WTC11 (cell line): ENCODE data around the gene SDF2. TPM values are rescaled to one million over a fixed set of nuclear protein-coding genes. Genes with fewer than 3 reads are reported as not detected.

Experiments used
- ATAC-seq: fragments of 200-7000 bp; cut with Tn5 transposase; 2 replicates; pipeline ENCODE4 v1.10.0; 2021; ENCODE audit warnings: mild to moderate bottlenecking, moderate library complexity
- CTCF ChIA-PET: fragments of 300-600 bp; sonication (Branson Sonifier 250); formaldehyde crosslinking; loops from one replicate; lab custom pipeline; 2021; ENCODE audit warnings: antibody characterized with exemption; lab: Charles Lee
- POLR2A ChIA-PET: fragments of 350-600 bp; sonication (Branson Sonifier 250); formaldehyde crosslinking; loops from one replicate; lab custom pipeline; 2021; ENCODE audit warnings: antibody characterized with exemption; lab: Charles Lee
- DNase-seq: peaks from one replicate; pipeline ENCODE4 v3.0.0; 2021; ENCODE audit warnings: low spot score
- H3K27ac Mint-ChIP-seq: 2 replicates; pipeline ENCODE4 v1.8.0; 2021; ENCODE audit warnings: mixed read lengths
- H3K27me3 Mint-ChIP-seq: 2 replicates; pipeline ENCODE4 v1.8.0; 2021; ENCODE audit warnings: low read depth, mild to moderate bottlenecking, moderate library complexity, mixed read lengths
- H3K36me3 Mint-ChIP-seq: 2 replicates; pipeline ENCODE4 v1.8.0; 2021; ENCODE audit warnings: mixed read lengths
- H3K4me1 Mint-ChIP-seq: 2 replicates; pipeline ENCODE4 v1.8.0; 2022; ENCODE audit warnings: mixed read lengths
- H3K4me3 Mint-ChIP-seq: 2 replicates; pipeline ENCODE4 v1.8.0; 2021; ENCODE audit warnings: mild to moderate bottlenecking, moderate library complexity, mixed read lengths
- H3K9me3 Mint-ChIP-seq: 2 replicates; pipeline ENCODE4 v1.8.0; 2021; ENCODE audit warnings: mixed read lengths
- ATF2 ChIP-seq: sonication (generic); formaldehyde crosslinking; IDR thresholded peaks from 2 replicates; pipeline ENCODE4 v1.8.1; 2022; ENCODE audit warnings: low read depth, missing genetic modification reagents, borderline replicate concordance
- CTCF ChIP-seq: fragments of 200-600 bp; IDR thresholded peaks from 2 replicates; pipeline ENCODE4 v1.8.0; 2022; ENCODE audit warnings: antibody characterized with exemption
- GABPB1 ChIP-seq: sonication (generic); formaldehyde crosslinking; IDR thresholded peaks from 2 replicates; pipeline ENCODE4 v1.8.1; 2023; ENCODE audit warnings: mild to moderate bottlenecking, missing genetic modification reagents
- GRHL2 ChIP-seq: fragments of 250-450 bp; sonication (Bioruptor Pico); IDR thresholded peaks from 2 replicates; pipeline ENCODE4 v1.8.0; 2022; ENCODE audit warnings: mild to moderate bottlenecking, moderate library complexity; ENCODE audit not compliant: insufficient replicate concordance, severe bottlenecking
- MAX ChIP-seq: sonication (generic); formaldehyde crosslinking; IDR thresholded peaks from 2 replicates; pipeline ENCODE4 v1.8.0; 2022; ENCODE audit warnings: mild to moderate bottlenecking, missing genetic modification reagents
- NFE2L1 ChIP-seq: sonication (generic); formaldehyde crosslinking; IDR thresholded peaks from 2 replicates; pipeline ENCODE4 v1.8.1; 2023; ENCODE audit warnings: missing genetic modification reagents
- NFYB ChIP-seq: sonication (generic); formaldehyde crosslinking; conservative IDR thresholded peaks from 2 replicates; pipeline ENCODE4 v1.8.0; 2022; ENCODE audit warnings: low read depth, missing genetic modification reagents
- NR2C2 ChIP-seq: sonication (generic); formaldehyde crosslinking; IDR thresholded peaks from 2 replicates; pipeline ENCODE4 v1.8.0; 2022; ENCODE audit warnings: mild to moderate bottlenecking, missing genetic modification reagents
- OVOL2 ChIP-seq: fragments of 250-450 bp; sonication (Bioruptor Pico); IDR thresholded peaks from 2 replicates; pipeline ENCODE4 v1.9.0; 2021; ENCODE audit warnings: mild to moderate bottlenecking, borderline replicate concordance
- PREB ChIP-seq: sonication (generic); formaldehyde crosslinking; IDR thresholded peaks from 2 replicates; pipeline ENCODE4 v1.8.1; 2022; ENCODE audit warnings: mild to moderate bottlenecking, missing genetic modification reagents, moderate library complexity, borderline replicate concordance
- PRRX2 ChIP-seq: fragments of 250-450 bp; sonication (Bioruptor Pico); IDR thresholded peaks from 2 replicates; pipeline ENCODE4 v1.8.0; 2021; ENCODE audit warnings: mild to moderate bottlenecking
- TEAD4 ChIP-seq: sonication (generic); formaldehyde crosslinking; IDR thresholded peaks from 2 replicates; pipeline ENCODE4 v1.8.0; 2022; ENCODE audit warnings: mild to moderate bottlenecking, missing genetic modification reagents
- TP53 ChIP-seq: sonication (generic); formaldehyde crosslinking; IDR thresholded peaks from 2 replicates; pipeline ENCODE4 v1.8.1; 2023; ENCODE audit warnings: mild to moderate bottlenecking, missing genetic modification reagents
- ZNF219 ChIP-seq: sonication (generic); formaldehyde crosslinking; IDR thresholded peaks from 2 replicates; pipeline ENCODE4 v1.8.0; 2023; ENCODE audit warnings: missing genetic modification reagents, mild to moderate bottlenecking, borderline replicate concordance
- ZNF416 ChIP-seq: fragments of 250-450 bp; sonication (Bioruptor Pico); IDR thresholded peaks from 2 replicates; pipeline ENCODE4 v1.9.0; 2021; ENCODE audit warnings: mild to moderate bottlenecking, inconsistent platforms
- ZNF532 ChIP-seq: fragments of 250-450 bp; sonication (Bioruptor Pico); IDR thresholded peaks from 2 replicates; pipeline ENCODE4 v1.9.0; 2021; ENCODE audit warnings: mild to moderate bottlenecking, borderline replicate concordance
- total RNA-seq: library from RNA; stranded (reverse); gene quantifications from 3 replicates; pipeline ENCODE4 v1.2.3, GENCODE V29; 2021
- TF ChIP-seq, protein P1 (sequence below): fragments of 250-450 bp; sonication (Bioruptor Pico); IDR thresholded peaks from 2 replicates; pipeline ENCODE4 v1.9.0; 2021; ENCODE audit warnings: moderate library complexity, mild to moderate bottlenecking, inconsistent platforms, borderline replicate concordance
- TF ChIP-seq, protein P2 (sequence below): sonication (generic); formaldehyde crosslinking; IDR thresholded peaks from 2 replicates; pipeline ENCODE4 v1.8.1; 2023; ENCODE audit warnings: mild to moderate bottlenecking, missing genetic modification reagents, moderate library complexity
- TF ChIP-seq, protein P3 (sequence below): fragments of 250-450 bp; sonication (Bioruptor Pico); IDR thresholded peaks from 2 replicates; pipeline ENCODE4 v2.1.2; 2022; ENCODE audit warnings: mild to moderate bottlenecking, moderate library complexity
- TF ChIP-seq, protein P4 (sequence below): fragments of 250-450 bp; sonication (Bioruptor Pico); conservative IDR thresholded peaks from 2 replicates; pipeline ENCODE4 v1.9.0; 2021; ENCODE audit warnings: mild to moderate bottlenecking

The SDF2 gene
- total RNA-seq, 1 experiment from 2014 or later = 49.4 TPM

GRCh38 chr17:28693869-28694268 is 32.2 kb upstream of the SDF2 start:
- H3K36me3 Mint-ChIP-seq = peaks cover 81% of the 10 kb centered on the region
- no peak overlapping the region; the same call in 1 of the 2 replicates for H3K27ac Mint-ChIP-seq
- H3K4me1 Mint-ChIP-seq = no peaks in the 10 kb centered on the region
- H3K9me3 Mint-ChIP-seq = no peaks in the 10 kb centered on the region
- ChIA-PET CTCF (no interaction called here), POLR2A (no interaction called here)
- H3K4me3 Mint-ChIP-seq = no peak overlapping the region
- DNase-seq (no peak), ATAC-seq (no peak)
- TF ChIP-seq TP53 (CRISPR knock-in tag) = no peak
- TF ChIP-seq, protein P1, sequence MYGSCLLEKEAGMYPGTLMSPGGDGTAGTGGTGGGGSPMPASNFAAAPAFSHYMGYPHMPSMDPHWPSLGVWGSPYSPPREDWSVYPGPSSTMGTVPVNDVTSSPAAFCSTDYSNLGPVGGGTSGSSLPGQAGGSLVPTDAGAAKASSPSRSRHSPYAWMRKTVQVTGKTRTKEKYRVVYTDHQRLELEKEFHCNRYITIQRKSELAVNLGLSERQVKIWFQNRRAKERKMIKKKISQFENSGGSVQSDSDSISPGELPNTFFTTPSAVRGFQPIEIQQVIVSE = no peak
- no peak for TF ChIP-seq NFE2L1 (CRISPR knock-in tag)
- no peak for TF ChIP-seq GRHL2 (CRISPR knock-in tag)
- TF ChIP-seq ZNF532 = no peak
- no peak for TF ChIP-seq PREB (CRISPR knock-in tag)
- TF ChIP-seq NR2C2 = no peak
- TF ChIP-seq, protein P2, sequence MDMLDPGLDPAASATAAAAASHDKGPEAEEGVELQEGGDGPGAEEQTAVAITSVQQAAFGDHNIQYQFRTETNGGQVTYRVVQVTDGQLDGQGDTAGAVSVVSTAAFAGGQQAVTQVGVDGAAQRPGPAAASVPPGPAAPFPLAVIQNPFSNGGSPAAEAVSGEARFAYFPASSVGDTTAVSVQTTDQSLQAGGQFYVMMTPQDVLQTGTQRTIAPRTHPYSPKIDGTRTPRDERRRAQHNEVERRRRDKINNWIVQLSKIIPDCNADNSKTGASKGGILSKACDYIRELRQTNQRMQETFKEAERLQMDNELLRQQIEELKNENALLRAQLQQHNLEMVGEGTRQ (CRISPR knock-in tag) = no peak
- TF ChIP-seq, protein P3, sequence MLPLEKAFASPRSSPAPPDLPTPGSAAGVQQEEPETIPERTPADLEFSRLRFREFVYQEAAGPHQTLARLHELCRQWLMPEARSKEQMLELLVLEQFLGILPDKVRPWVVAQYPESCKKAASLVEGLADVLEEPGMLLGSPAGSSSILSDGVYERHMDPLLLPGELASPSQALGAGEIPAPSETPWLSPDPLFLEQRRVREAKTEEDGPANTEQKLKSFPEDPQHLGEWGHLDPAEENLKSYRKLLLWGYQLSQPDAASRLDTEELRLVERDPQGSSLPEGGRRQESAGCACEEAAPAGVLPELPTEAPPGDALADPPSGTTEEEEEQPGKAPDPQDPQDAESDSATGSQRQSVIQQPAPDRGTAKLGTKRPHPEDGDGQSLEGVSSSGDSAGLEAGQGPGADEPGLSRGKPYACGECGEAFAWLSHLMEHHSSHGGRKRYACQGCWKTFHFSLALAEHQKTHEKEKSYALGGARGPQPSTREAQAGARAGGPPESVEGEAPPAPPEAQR (CRISPR knock-in tag) = no peak
- TF ChIP-seq PRRX2 (CRISPR knock-in tag) = no peak
- no peak for TF ChIP-seq MAX (CRISPR knock-in tag)
- no peak for TF ChIP-seq ZNF219
- no peak for TF ChIP-seq GABPB1 (CRISPR knock-in tag)
- no peak for TF ChIP-seq ZNF416
- no peak for TF ChIP-seq NFYB (CRISPR knock-in tag)
- TF ChIP-seq TEAD4 = no peak
- TF ChIP-seq, protein P4, sequence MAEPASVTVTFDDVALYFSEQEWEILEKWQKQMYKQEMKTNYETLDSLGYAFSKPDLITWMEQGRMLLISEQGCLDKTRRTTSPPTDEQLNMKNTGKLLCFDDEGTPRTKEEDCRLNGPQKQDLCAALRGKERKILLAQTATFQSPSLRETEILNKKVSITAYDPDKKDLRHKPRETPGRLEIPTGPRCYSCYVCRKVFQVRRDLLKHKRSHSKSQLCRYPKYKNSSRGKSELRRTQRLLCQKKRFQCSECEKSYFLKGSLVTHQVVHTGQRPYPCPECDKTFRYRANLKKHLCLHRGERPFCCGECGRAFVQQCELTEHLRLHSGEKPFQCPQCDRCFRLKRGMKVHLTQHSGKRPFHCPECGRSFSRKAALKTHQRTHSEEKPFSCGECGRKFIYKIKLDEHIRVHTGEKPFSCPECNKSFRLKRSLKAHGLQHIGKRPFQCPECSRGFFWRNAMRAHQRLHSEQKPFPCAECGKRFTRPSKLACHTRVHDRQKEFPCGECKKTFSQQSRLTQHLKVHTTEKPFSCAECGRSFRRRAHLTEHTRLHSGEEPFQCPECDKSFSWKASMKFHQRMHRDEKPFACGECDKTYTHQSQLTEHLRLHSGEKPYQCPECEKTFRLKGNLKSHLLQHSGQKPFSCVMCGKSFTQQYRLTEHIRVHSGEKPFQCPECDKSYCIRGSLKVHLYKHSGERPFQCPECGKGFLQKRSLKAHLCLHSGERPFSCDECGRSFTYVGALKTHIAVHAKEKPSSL (CRISPR knock-in tag) = no peak
- no peak for TF ChIP-seq OVOL2 (CRISPR knock-in tag)
- no peak for TF ChIP-seq ATF2 (CRISPR knock-in tag)
- TF ChIP-seq CTCF = no peak
- H3K27me3 Mint-ChIP-seq = no peaks in the 10 kb centered on the region
